ENCODE data around the gene TPP1.

- TF ChIP-seq, protein P1, sequence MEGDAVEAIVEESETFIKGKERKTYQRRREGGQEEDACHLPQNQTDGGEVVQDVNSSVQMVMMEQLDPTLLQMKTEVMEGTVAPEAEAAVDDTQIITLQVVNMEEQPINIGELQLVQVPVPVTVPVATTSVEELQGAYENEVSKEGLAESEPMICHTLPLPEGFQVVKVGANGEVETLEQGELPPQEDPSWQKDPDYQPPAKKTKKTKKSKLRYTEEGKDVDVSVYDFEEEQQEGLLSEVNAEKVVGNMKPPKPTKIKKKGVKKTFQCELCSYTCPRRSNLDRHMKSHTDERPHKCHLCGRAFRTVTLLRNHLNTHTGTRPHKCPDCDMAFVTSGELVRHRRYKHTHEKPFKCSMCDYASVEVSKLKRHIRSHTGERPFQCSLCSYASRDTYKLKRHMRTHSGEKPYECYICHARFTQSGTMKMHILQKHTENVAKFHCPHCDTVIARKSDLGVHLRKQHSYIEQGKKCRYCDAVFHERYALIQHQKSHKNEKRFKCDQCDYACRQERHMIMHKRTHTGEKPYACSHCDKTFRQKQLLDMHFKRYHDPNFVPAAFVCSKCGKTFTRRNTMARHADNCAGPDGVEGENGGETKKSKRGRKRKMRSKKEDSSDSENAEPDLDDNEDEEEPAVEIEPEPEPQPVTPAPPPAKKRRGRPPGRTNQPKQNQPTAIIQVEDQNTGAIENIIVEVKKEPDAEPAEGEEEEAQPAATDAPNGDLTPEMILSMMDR (conservative IDR thresholded peaks at IDR 0.05 in 1 of 2, IDR thresholded peaks at IDR 0.05 in 1 of 2; ENCODE audit: low read depth in 1 of 2, low read length in 2 of 2) = no peak
- TF ChIP-seq EZH2 (IDR thresholded peaks at IDR 0.05; ENCODE audit: low read length, missing control alignments) = no peak
Measured at GRCh38 chr11:6640985-6641701, 21.9 kb upstream of the TPP1 start.
